PC-3 (cell line): ENCODE results near the gene BMAL2. TPM values are rescaled to one million over a fixed set of nuclear protein-coding genes. Genes with fewer than 3 reads are reported as not detected.

Source experiments
- ATAC-seq: fragments of 200-7000 bp; cut with Tn5 transposase; 2 replicates; pipeline ENCODE4 v1.9.1; 2020; ENCODE audit warnings: mild to moderate bottlenecking, moderate library complexity
- BruUV-seq: library from RNA; stranded (reverse); fragments of 400-500 nt; replicated peaks from 2 replicates; lab custom pipeline; 2021; lab: Mats Ljungman, UMichigan
- CTCF ChIA-PET: fragments of 300-600 bp; sonication (Branson Sonifier 250); formaldehyde crosslinking; loops from one replicate; lab custom pipeline; 2022; ENCODE audit warnings: antibody characterized with exemption; lab: Charles Lee
- POLR2A ChIA-PET: fragments of 300-600 bp; sonication (Branson Sonifier 250); formaldehyde crosslinking; loops from one replicate; lab custom pipeline; 2022; ENCODE audit warnings: antibody characterized with exemption; ENCODE audit not compliant: unreplicated experiment; lab: Charles Lee
- DNase-seq: peaks from one replicate; pipeline ENCODE4 v3.0.0-alpha.2; 2015
- H2AFZ ChIP-seq: fragments of 300-600 bp; sonication (generic); 2 replicates; pipeline ENCODE4 v1.6.0; 2016; ENCODE audit warnings: antibody characterized with exemption, low read length
- H3F3A ChIP-seq: fragments of 300-600 bp; sonication (generic); one replicate; pipeline ENCODE4 v1.6.0; 2017; ENCODE audit warnings: antibody characterized with exemption, low read length, control low read depth, mild to moderate bottlenecking; ENCODE audit not compliant: unreplicated experiment
- H3K27ac ChIP-seq: fragments of 300-600 bp; sonication (generic); 2 replicates; pipeline ENCODE4 v1.5.1; 2016; ENCODE audit warnings: mild to moderate bottlenecking, low read length
- H3K27me3 ChIP-seq: fragments of 300-600 bp; sonication (generic); 2 replicates; pipeline ENCODE4 v1.6.1; 2016; ENCODE audit warnings: low read length, mixed read lengths
- H3K36me3 ChIP-seq: fragments of 300-600 bp; sonication (generic); 2 replicates; pipeline ENCODE4 v1.6.1; 2016; ENCODE audit warnings: low read depth, mixed run types, low read length, mixed read lengths
- H3K4me1 ChIP-seq: fragments of 300-600 bp; sonication (generic); 2 replicates; pipeline ENCODE4 v1.5.1; 2016; ENCODE audit warnings: low read length; ENCODE audit not compliant: insufficient read depth
- H3K4me2 ChIP-seq: fragments of 300-600 bp; sonication (generic); 2 replicates; pipeline ENCODE4 v1.6.0; 2016; ENCODE audit warnings: low read length
- H3K4me3 ChIP-seq: fragments of 300-600 bp; sonication (generic); 2 replicates; pipeline ENCODE4 v1.5.1; 2016; ENCODE audit warnings: mild to moderate bottlenecking, low read length, mixed read lengths
- H3K79me2 ChIP-seq: fragments of 300-600 bp; sonication (generic); 2 replicates; pipeline ENCODE4 v1.6.1; 2017; ENCODE audit warnings: low read length, mixed read lengths
- H3K9ac ChIP-seq: fragments of 300-600 bp; sonication (generic); 2 replicates; pipeline ENCODE4 v1.6.0; 2016; ENCODE audit warnings: mild to moderate bottlenecking, low read length
- H3K9me2 ChIP-seq: fragments of 300-600 bp; sonication (generic); replicated peaks from 2 replicates; pipeline ENCODE4 v1.6.1; 2016; ENCODE audit warnings: mixed run types, low read length, mixed read lengths
- H3K9me3 ChIP-seq: fragments of 300-600 bp; sonication (generic); 2 replicates; pipeline ENCODE4 v1.6.1; 2016; ENCODE audit warnings: low read length, mixed read lengths
- H4K20me1 ChIP-seq: fragments of 300-600 bp; sonication (generic); 2 replicates; pipeline ENCODE4 v1.6.1; 2016; ENCODE audit warnings: low read length, mixed read lengths
- EZH2 ChIP-seq: fragments of 300-600 bp; sonication (generic); IDR thresholded peaks from one replicate; pipeline ENCODE4 v1.6.1; 2017; ENCODE audit warnings: antibody characterized with exemption, mild to moderate bottlenecking, low read length; ENCODE audit not compliant: unreplicated experiment
- EZH2phosphoT487 ChIP-seq: fragments of 300-600 bp; sonication (generic); IDR thresholded peaks from 2 replicates; pipeline ENCODE4 v1.6.1; 2018; ENCODE audit warnings: mild to moderate bottlenecking, antibody characterized with exemption, low read length, borderline replicate concordance
- intact Hi-C: fragments of 100-400 bp; cut with micrococcal nuclease; formaldehyde crosslinking; loops from 2 replicates; pipeline ENCODE4 v1.9.0; 2023
- total RNA-seq: library from RNA; depleted of rRNA; stranded (reverse); fragments of >200 nt; gene quantifications from 2 replicates; pipeline ENCODE4 v1.2.3, GENCODE V29; 2014
- TF ChIP-seq, protein P1 (sequence below): fragments of 300-600 bp; sonication (generic); conservative IDR thresholded peaks from 2 replicates; pipeline ENCODE4 v1.5.1; 2017; ENCODE audit warnings: antibody characterized with exemption, low read depth, mild to moderate bottlenecking, low read length

Gene BMAL2
- total RNA-seq, 1 experiment from 2014 or later, result 137 TPM

- Histone ChIP-seq H3K9ac (no peak overlapping the region), H3K27ac (peak overlapping the region; percentile 93), H4K20me1 (no peaks in the 10 kb centered on the region), H3K36me3 (peaks cover 20% of the 10 kb centered on the region), H3K9me3 (no peaks in the 10 kb centered on the region), H3K4me1 (peaks cover 86% of the 10 kb centered on the region), H3K79me2 (peaks cover 91% of the 10 kb centered on the region), H2AFZ (no peak overlapping the region), H3K9me2 (no peaks in the 10 kb centered on the region), H3K4me2 (peak overlapping the region; percentile 85), H3F3A (peaks cover 36% of the 10 kb centered on the region), H3K27me3 (no peaks in the 10 kb centered on the region), H3K4me3 (no peak overlapping the region)
- intact Hi-C loops, result loop anchor here (5.0 kb wide), 1 partner anchor 121 kb away; no protein-coding TSS in a partner anchor
- ChIA-PET CTCF (no interaction called here), POLR2A (interaction anchor here (1.7 kb wide), 1 partner anchor 7 kb away, joined by 4 read pairs; no protein-coding TSS in a partner anchor)
- no TSS peak for BruUV-seq
- ATAC-seq (no peak), DNase-seq (peak; percentile 68)
- TF ChIP-seq, protein P1, sequence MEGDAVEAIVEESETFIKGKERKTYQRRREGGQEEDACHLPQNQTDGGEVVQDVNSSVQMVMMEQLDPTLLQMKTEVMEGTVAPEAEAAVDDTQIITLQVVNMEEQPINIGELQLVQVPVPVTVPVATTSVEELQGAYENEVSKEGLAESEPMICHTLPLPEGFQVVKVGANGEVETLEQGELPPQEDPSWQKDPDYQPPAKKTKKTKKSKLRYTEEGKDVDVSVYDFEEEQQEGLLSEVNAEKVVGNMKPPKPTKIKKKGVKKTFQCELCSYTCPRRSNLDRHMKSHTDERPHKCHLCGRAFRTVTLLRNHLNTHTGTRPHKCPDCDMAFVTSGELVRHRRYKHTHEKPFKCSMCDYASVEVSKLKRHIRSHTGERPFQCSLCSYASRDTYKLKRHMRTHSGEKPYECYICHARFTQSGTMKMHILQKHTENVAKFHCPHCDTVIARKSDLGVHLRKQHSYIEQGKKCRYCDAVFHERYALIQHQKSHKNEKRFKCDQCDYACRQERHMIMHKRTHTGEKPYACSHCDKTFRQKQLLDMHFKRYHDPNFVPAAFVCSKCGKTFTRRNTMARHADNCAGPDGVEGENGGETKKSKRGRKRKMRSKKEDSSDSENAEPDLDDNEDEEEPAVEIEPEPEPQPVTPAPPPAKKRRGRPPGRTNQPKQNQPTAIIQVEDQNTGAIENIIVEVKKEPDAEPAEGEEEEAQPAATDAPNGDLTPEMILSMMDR, result no peak
- no peak for TF ChIP-seq EZH2phosphoT487
- no peak for TF ChIP-seq EZH2
Measured at GRCh38 chr12:27340971-27341370, 8.3 kb downstream of the BMAL2 start.

- intact Hi-C loops, result loop anchor here (5.0 kb wide), 1 partner anchor 120 kb away; no protein-coding TSS in a partner anchor
- CTCF ChIA-PET, result no interaction called here
- H3K79me2 ChIP-seq, result peaks cover 92% of the 10 kb centered on the region
Measured at GRCh38 chr12:27342536-27342935, 9.9 kb downstream of the BMAL2 start.

More at GRCh38 chr12:27342536-27342935, 9.9 kb downstream of the BMAL2 start:
- Histone ChIP-seq H3K9me3 (no peaks in the 10 kb centered on the region), H3K36me3 (peaks cover 17% of the 10 kb centered on the region), H3K4me3 (peak overlapping the region; percentile 53), H3K4me1 (peaks cover 83% of the 10 kb centered on the region), H3K9me2 (no peaks in the 10 kb centered on the region), H3F3A (peaks cover 34% of the 10 kb centered on the region), H3K27ac (peak overlapping the region; percentile 93), H3K27me3 (no peaks in the 10 kb centered on the region), H2AFZ (no peak overlapping the region; the same call in 1 of the 2 replicates), H3K9ac (peak overlapping the region; percentile 70), H3K4me2 (peak overlapping the region; percentile 85), H4K20me1 (no peaks in the 10 kb centered on the region)
- DNase-seq, result no peak
- POLR2A ChIA-PET, result interaction anchor here (1.7 kb wide), 1 partner anchor 9 kb away, joined by 4 read pairs; no protein-coding TSS in a partner anchor
- BruUV-seq, result no TSS peak
- TF ChIP-seq EZH2, result no peak
- no peak for TF ChIP-seq EZH2phosphoT487
- TF ChIP-seq, protein P1, result no peak
- no peak for ATAC-seq
